Measurements from ENCODE around the gene BPGM.

- TF ChIP-seq EZH2 (IDR thresholded peaks at IDR 0.05) (no peak), POLR2AphosphoS5 (IDR thresholded peaks at IDR 0.05; ENCODE audit: borderline replicate concordance, low read depth, low read length) (no peak), FOXP2 (optimal IDR thresholded peaks at IDR 0.05; ENCODE audit: control extremely low read depth, extremely low read length, insufficient read depth) (no peak)
Measured at GRCh38 chr7:134648456-134648855, 1.8 kb downstream of the BPGM start.
